ENCODE measurements around the gene UBA3.

Gene UBA3

DNA sequence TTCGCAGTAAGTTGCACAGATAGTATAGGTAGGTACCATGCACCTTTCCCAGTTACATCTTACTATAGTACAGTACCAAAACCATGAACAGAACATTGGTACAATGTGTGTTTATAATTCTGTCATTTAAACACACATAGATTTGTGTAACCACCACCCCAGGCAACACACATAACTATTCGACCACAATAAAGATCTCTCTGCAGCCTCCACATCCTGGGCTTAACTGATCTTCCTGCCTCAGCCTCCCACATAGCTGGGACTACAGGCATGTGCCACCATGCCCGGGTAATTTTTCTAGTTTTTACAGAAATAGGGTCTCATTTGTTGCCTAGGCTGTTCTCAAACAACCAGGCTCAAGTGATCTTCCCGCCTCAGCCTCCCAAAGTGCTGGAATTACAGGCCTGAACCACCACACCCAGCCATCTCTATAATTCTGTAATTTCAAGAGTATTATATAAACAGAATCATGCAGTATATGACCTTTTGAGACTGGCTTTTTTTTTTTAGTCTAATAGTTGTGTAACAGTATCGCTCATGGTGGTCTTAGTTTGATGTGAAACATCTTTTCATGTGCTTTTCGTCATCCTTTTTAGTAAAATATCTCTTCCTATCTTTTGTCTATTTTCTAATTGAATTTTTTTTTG, 14.7 kb downstream of the UBA3 start:
- peak; percentile 30 to 34 for DNase-seq

DNA sequence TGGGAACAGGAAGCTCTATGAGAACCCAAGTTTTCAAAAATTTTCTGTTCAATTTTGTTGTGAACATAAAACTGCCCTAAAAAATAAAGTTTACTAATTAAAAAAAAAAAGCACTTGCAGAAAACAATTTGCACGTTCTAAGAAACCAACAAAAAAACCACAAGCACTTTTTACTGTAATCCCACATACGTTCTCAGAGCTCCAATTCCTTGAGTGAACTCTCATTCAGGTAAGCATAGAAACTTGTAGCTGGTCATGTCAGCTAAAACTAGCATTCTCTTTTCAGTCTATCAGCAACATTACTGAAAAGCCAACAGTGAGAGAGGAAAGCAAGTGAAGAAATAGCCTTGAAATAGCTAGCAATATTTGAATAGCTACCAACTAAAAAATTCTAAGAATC, 16.5 kb downstream of the UBA3 start:
- DNase-seq: no peak

DNA sequence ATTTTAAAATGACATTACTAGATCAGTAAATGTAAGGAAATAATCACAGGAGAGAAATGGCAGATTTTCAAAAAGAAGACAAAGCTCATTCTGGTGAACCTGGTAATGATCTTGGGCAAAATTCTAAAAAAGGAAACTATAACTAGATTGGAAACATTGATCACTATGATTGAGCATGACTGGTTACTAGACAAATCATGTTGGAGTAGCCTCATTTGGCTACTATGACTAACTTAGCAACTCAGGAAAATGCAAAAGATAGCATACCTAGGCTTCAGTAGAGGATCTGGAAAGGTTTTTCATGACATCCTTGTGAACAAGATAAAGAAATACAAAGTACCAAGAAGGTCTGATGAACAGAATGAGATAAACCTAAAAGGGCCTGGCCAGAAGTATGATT, 20.5 kb downstream of the UBA3 start:
- DNase-seq: no peak

DNA sequence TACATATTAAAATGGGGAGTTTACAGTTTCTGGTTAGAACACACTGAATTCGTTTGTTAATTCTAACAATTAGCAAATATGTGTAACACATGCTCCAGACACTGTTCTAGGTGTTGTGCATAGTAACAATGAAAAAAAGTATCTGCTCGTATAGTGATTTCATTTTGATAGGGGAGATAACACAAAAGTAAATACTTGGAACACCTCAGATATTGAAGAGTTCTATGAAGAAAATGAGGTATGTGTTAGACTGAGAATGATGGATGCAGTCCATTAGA, 21.3 kb downstream of the UBA3 start:
- DNase-seq: no peak

DNA sequence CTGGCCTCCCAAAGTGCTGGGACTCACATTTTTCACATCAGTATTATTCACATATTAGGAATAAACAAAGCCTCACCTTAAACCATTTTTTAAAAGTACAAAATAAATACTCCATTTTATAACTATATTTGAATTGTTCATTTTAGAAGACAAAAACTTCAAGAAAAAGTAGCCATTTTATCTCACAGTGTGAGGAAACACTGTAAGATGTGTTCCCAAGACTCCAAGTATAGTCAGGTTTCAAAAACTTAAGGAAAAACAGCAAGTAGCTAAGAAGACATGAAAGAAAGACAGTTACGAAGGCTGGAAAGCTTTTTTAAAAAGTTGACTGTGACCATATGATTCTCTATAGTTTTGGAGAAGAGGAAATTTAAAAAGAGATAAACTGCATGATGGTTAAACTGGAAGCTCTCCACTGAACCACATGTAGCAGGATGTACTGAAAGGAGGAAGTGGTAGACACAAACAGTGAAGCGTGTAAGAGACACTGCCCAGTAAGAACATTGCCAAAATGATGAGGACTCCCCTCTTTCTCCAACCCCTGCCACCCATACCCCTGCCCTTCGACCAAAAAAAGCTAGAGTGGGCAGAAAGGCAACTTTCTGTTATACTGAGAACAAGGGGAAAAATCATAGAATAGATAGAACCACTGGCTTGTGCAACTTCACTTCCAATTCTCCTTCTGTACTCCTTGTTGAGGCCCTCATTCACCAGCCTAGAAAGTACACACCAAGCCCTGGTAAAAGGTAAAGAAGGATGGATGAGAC, 21.8 kb downstream of the UBA3 start:
- DNase-seq: peak in 1 of 2 experiments; percentile 24

DNA sequence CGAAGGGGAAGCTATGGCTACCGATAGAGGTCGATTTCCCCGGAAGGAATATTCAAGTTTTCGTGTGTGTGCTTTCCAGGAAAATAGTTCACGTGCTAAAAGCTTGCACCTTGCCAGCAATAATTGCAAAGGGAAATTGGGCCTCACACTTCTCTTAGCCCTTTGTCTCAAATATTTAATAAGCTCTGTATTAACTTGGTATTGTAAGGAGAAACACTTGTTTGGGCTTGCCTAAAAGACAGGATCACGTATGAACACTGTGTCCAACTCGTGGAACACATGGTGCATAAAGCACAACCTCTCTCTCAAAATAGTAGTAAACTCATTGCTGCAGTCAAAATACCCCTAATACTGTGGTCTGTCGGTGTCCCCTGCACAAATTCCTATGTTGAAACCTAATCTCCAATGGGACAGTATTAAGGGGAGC, 27.7 kb downstream of the UBA3 start:
- no peak for DNase-seq

DNA sequence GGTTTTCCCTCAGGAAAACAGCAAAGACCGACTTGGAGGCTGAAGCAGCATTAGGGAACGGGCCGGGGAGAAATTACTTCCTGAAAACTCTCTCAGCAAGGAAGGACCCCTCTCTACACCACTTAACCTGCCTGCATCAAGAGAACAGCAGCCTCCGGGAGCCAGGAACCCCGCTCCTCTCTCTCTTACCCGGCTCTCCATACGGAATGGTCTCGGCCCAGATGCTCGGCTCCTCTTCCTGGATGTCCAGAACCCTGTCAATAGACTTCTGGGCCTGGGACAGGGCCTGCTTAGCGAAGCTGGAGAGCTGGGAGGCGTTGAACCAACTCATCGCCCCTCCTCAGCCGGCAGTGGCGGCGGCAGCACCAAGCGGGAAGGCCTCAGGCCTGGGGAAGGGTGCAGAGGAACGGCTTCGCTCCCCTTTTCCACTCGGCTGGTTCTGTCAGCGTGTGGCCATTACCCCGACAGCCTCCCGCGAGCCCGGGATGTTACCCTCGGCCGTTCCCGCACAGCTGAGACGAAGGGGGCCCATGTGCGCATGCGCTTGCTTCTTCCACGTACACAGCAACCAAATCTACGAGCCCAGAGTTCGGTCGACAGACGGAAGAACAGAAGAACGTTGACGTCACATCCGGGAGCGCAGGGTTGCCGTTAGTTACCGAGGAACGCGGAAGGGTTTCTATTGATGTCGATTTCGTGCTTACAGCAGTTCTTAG, 28.3 kb downstream of the UBA3 start, which contains the start of gene TMF1:
TMF1 (minus strand) TSS at position 578 of the 716 bp plus-strand sequence; CDS start at position 331, 247 bp downstream.
- DNase-seq: peak; percentile 96 to 97

DNA sequence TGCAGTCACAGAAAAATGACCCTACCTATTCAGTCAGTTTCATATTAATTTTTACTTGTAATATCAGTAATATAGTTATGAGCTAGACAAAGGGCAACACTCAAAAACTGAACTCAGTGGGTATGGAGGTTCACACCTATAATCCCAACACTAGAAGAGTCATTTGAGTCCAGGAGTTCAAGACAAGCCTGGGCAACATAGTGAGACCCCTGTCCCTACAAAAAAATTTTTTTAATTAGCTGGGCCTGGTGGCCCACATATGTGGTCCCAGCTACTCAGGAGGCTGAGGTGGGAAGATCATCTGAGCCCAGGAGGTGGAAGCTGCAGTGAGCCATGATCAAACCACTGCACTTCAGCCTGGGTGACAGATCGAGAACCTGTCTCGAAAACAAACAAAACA, 31.2 kb downstream of the UBA3 start:
- DNase-seq: no peak

DNA sequence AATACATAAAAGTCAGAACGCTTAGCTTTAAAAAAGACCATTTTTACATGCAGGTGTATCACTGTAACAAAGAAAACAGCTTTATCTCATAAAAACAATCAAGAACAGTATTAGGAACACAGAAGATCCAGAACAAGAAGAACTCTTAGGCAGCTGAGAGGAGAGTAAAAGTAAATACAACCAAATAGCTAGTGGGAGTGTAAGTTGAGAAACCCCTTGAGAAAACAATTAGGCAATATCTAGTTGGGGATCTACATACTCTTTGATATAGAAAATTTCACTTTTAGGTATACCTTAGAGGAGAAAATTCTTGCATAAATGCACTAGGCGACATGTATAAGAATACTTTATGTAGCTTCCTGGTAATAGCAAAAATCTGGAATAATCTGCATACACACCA, 35.6 kb downstream of the UBA3 start:
- no peak for DNase-seq

DNA sequence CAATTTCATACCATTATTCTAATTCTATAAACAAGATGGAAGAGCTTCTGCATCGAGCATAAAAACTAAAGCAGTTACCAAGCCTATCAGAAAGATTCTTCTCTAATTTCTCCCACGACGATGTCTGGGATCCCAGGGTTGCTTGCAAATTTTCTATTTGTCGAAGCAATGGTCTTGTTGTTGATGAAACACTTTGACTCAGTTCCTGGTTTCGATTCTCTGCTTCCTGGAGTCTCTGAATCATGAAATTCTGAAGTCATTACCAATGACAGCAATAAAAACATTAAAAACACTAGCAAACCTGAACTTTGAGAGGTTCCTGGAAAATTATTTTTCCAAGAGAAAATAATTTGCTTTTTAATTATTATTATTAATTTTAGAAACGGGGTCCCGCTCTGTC, 46.7 kb downstream of the UBA3 start:
- DNase-seq: no peak

DNA sequence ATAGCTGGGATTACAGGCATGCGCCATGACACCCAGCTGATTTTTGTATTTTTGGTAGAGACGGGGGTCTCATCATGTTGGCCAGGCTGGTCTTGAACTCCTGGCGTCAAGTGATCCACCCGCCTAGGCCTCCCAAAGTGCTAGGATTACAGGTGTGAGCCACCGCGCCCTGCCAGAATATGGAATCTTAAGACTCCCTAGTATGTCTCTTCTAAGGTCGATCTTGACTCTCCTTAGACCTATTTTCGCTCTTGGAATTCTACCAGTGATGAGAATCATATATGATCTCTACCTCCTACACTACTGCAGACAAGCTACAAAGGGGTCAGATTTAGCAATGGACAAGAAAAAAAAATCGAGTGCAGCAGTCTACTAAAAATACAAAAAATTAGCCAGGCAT, 47.4 kb downstream of the UBA3 start:
- DNase-seq: no peak

DNA sequence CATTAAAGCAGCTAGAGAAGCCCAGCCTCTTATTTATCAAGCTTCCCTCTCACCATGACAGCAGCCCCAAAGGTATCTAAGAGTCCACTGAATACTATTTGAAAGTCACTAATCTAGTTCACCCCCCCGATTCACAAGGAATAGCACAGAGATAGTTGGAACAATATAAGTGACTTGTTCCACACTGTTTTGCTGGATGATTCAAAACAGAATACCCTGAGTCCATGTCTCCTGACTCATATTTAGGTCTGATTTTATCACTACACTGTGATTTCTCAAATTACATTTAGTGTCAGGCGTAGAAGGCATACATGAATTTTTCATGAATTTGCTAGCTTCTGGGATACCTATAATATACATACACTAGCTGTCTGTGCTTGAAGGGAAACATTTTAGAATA, 48.0 kb downstream of the UBA3 start:
- no peak for DNase-seq

DNA sequence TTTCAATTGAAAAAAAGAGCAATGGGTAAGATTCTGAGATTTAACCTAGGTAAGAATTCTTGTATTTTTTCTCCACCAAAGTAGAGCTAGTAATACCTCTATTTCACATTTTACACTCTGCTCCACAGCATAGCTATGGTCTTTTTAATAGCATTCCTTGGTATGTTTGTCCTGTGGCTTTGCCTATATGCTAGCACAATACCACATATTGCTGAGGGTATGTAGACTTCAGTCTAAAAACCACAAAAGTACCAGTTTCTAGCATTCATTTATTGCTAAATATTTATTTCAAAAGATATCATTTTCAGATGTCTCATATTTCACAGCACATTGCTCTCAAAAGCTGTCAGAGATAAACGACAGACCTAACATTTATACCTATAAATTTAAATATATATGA, 48.5 kb downstream of the UBA3 start:
- no peak for DNase-seq

DNA sequence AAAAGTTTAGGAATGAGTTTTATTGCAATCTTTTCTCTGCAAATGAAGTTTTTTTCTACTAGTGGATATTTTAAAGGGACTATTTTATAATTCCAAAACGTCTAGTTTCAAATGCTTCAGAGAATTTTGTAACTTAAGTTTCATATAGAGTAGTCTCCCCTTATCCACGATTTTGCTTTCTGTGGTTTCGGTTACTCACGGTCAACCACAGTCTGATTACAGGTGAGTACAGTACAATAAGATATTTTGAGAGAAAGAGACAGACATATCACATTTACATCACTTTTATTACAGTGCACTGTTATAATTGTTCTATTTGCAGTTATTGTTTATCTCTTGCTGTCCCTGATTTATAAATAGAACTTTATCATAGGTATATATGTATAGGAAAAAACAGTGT, 59.3 kb downstream of the UBA3 start:
- no peak for DNase-seq

DNA sequence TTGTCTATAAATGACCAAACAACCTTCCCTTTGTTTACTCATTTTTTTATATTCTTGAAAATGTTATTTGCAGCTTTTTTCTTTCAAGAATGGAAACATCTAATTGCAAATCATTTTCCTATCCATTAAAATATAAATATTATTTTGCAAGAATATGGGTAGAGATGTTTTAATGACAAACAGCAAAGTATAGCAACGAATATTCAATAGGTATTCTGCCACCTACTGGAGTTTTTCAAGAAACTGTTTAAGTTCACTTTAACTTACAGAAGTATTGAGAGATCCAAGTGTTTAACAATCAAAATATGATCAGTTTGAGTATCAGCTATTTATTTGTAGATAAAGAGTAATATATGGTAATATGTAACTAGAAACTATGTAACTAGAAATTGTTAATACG, 59.7 kb downstream of the UBA3 start:
- no peak for DNase-seq

DNA sequence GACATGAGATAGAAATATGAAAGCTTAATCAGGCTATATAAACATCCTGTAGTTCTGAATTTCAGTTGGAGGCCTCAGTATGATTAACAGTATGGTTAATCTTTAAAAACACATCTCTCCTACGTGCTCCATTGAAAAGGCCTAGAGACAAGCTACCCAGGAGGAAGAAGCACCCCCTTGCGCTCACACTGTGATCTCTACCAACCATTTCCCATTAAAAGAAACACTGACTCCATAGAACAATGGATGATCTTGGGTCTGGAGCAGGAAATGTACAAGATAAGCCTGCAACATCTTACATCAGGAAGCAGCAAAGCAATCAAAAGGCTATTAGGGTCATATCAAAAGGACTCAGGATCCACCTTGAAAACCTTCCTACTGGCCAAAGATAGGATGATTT, 63.3 kb downstream of the UBA3 start:
- no peak for DNase-seq

DNA sequence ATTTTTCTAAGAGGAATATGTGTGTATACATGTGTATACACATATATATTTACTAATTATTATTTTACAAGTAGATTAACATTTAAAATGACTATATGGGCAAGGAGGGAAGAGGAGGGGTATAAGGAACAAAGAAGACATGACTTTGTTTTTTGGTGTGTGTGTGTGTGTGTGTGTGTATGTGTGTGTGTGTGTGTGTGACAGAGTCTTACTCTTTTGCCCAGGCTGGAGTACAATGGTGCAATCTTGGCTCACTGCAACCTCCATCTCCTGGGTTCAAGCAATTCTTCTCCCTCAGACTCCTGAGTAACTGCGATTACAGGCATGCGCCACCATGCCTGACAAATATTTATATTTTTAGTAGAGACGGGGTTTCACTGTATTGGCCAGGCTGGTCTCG, 64.1 kb downstream of the UBA3 start:
- no peak for DNase-seq

DNA sequence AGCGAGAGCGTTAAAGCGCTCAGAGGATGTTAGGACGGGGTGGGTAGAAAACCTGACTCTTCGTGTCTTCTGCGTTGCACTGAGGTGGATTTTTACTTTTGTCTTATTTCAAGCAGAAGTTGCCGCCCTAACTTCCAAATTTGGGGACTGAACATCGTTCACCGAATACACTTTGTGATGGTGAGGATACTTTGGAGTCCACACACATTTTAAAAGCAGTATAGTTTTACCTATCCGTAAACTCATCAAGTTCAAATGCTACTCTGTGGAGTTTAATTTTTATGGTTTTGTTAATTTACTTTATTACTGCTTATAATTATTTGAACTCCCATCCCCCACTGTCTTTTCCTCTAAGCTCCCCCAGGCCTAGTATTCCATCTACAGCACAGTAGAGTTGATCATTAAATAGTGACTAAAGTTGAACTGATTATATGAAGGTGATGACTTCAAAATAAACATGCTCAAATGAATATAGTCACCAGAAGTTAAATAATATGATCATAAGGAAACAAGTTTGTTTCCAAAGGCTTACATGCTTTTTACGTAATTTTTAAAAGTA, 66.1 kb downstream of the UBA3 start:
- no peak for DNase-seq

DNA sequence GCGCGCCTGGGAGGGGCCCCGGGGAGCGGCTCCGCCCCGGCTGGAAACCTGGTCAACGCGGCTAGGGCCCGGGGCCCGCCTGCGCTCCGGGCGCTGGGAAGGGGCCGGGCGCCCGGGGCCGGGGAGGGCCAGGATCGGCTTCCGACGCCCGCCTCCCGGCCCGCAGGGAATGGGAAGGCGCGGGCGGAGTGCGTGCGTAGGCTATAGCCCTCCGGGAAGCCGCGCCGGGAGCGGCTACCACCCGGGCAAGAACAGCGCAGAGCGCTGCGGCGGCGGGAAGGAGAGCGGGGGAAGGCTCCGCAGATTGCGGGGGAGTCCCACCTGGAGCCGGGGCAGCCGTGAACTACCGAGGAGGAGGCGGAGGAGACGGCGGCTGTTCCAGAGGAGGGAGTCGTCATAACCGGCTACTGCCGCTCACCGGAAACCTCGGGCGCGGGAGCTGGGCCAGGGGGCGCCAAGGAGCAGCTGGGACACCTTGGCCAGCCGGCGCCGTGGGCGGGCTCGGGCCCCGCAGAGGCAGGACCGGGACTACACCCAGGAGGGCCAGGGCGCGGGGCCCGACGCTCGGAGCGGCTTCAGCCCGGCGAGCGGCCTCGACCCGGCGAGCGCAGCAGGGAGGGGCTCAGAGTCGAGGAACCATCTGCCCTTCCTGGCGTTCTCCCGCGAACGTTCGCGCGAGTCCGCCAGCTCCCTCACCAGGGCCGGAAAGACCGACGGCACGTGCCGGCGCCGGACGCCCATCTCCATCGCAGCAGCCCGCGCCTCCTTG, 66.7 kb downstream of the UBA3 start, which contains the start of gene EOGT:
EOGT (minus strand) TSS at position 432 of the 769 bp plus-strand sequence. CDS start 3,838 bp downstream, outside the sequence.
- peak; percentile 90 to 91 for DNase-seq

DNA sequence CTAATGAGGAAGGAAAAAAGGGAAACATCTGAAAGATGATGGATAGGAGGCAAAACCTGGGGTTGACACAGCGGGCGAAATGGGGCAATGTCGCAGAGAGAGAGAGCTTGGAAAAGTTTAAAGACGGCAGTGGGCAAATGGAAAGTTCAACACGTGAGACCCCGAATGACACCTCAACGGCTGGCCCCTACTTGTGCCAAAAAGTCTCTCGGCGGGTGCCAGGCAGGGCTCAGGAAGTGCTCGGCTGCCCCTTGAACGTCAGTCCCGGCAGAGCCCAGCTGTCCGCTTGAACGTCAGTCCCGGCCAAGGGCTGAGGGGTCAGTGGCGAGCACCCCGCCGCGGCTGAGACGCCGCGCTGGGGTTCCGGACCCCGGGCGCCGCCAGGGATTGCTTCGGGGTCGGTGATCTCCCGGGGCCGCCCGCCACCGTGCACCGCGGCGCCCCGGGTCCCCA, 67.3 kb downstream of the UBA3 start:
- DNase-seq: no peak

DNA sequence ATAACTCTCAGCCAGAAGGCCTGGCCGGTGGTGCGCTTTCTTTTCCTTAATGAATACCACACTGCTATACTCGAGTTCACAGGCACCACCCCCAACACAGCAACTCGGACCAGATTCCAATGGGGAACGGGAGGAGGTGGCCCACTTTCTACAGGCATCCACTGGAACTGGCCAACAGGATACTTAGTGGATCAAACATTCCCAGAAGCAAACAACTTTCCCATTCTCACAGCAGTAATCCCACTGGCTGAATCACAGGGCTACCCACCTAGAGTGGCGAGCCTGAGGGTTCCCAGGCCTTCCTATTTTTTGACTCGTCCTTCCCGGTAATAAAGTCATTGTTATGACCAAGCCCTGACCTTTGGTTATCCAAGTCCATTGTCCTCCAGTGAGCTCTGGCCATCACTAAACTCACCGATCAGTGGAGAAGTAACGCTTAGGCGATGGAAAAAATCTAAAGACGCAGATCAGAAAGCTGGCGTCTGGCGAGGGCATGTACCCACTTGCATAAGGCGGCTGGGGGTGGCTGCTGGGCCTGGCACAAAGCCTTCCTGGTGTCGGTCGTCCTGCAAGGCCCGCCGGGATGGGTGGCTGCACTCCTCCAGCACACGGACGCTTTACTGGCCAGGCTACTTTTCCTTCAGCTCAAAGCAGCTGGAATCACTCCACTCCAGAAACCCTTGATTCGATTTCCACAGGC, 67.9 kb downstream of the UBA3 start:
- DNase-seq: no peak

DNA sequence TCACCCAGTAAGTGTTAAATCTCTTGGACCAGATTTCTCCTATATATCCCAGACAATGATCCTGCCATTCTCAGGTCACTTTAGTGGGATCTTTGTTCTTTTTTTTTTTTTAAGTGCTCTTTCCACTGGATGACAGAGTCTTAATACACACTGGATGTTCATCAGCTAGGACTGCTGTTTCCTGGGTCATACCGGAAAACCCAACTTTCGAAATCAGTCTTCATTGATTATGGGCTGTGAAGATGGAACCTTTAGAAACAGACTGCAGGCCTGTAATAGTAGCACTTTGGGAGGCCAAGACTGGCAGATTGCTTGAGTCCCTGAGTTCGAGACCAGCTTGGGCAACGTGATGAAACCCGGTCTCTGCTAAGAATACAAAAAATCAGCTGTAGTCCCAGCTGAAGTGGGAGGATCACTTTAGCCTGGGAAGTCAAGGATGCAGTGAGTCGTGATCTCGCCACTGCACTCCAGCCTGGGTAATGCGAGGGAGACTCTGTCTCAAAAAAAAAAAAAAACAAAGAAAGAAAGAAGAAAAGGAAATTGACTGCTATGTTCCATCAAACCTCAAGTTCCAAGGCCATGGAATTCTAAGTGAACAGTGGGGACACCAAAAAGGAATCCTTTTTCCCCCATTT, 69.0 kb downstream of the UBA3 start:
- no peak for DNase-seq

Data from activated T-cell treated with anti-CD3 and anti-CD28 coated beads, Interleukin-2, amount 50 U/mL, for 48 hours (primary cell).